Epithelial cell of proximal tubule (primary cell): Measurements from ENCODE around the gene CIT. TPM values are rescaled to one million over a fixed set of nuclear protein-coding genes. Genes with fewer than 3 reads are reported as not detected.
A peak's percentile ranks its signal among the peaks of the same experiment; 100 is the strongest.

Experiments used
- DNase-seq: peaks from one replicate; pipeline ENCODE4 v3.0.0-alpha.2; 2011; ENCODE audit warnings: low read depth
- H3K4me3 ChIP-seq: 2 replicates; pipeline ENCODE4 v1.5.1; 2011; ENCODE audit warnings: low read depth, mild to moderate bottlenecking, low read length
- CTCF ChIP-seq: conservative IDR thresholded peaks from 2 replicates; pipeline ENCODE4 v1.5.1; 2012; ENCODE audit warnings: low read depth, mild to moderate bottlenecking, low read length
- total RNA-seq: library from RNA; depleted of rRNA; stranded (reverse); fragments of >200 nt; gene quantifications from 2 replicates; pipeline ENCODE4 v1.2.3, GENCODE V29; 2015

CIT gene
- total RNA-seq, 1 donor from 2014 or later, result 26.5 TPM

- no peak overlapping the region for H3K4me3 ChIP-seq
- TF ChIP-seq CTCF, result no peak
- no peak for DNase-seq
Observed at GRCh38 chr12:119772431-119772830, 104.7 kb downstream of the CIT start.

GRCh38 chr12:119770146-119770545, 107.0 kb downstream of the CIT start:
- no peak overlapping the region for H3K4me3 ChIP-seq
- TF ChIP-seq CTCF, result no peak
- no peak for DNase-seq

- no peak for DNase-seq
- no peak for TF ChIP-seq CTCF
- H3K4me3 ChIP-seq, result no peak overlapping the region
Observed at GRCh38 chr12:119762619-119763018, 114.5 kb downstream of the CIT start.

- no peak for DNase-seq
- no peak overlapping the region for H3K4me3 ChIP-seq
- TF ChIP-seq CTCF, result no peak
Observed at GRCh38 chr12:119758722-119759121, 118.4 kb downstream of the CIT start.

GRCh38 chr12:119758234-119758633, 118.9 kb downstream of the CIT start:
- no peak overlapping the region for H3K4me3 ChIP-seq
- TF ChIP-seq CTCF, result no peak
- no peak for DNase-seq

- DNase-seq, result no peak
- peak overlapping the region; percentile 41 for H3K4me3 ChIP-seq
Observed at GRCh38 chr12:119751961-119752360, 125.2 kb downstream of the CIT start.

GRCh38 chr12:119749666-119750065, 127.5 kb downstream of the CIT start:
- no peak for DNase-seq
- TF ChIP-seq CTCF, result no peak
- H3K4me3 ChIP-seq, result no peak overlapping the region

More at GRCh38 chr12:119751961-119752360, 125.2 kb downstream of the CIT start:
- no peak for TF ChIP-seq CTCF
